Measurements from ENCODE around the gene WNT1.
A peak's percentile ranks its signal among the peaks of the same experiment; 100 is the strongest.

WNT1 gene

GRCh38 chr12:48958049-48958388 lies 20.1 kb upstream of the WNT1 start:
- Histone ChIP-seq H3K27me3 (ENCODE audit: insufficient read depth, low read depth) (no peaks in the 10 kb centered on the region), H4K20me1 (ENCODE audit: insufficient read depth) (no peaks in the 10 kb centered on the region), H3K9ac (peak overlapping the region; percentile 53; the same call in 1 of the 2 replicates), H3K27ac (no peak overlapping the region; the same call in 1 of the 2 replicates), H3K4me1 (ENCODE audit: low read depth, poor library complexity, severe bottlenecking) (peaks cover 41% of the 10 kb centered on the region), H3K36me3 (ENCODE audit: insufficient read depth) (no peaks in the 10 kb centered on the region), H3K4me2 (peak overlapping the region; percentile 99), H3K4me3 (IDR thresholded peaks at IDR 0.05; ENCODE audit: insufficient read depth, low read depth, low read length) (no peak overlapping the region), H2AFZ (ENCODE audit: low read depth) (peak overlapping the region; percentile 80), H3K79me2 (ENCODE audit: insufficient read depth, low read depth) (peaks cover 39% of the 10 kb centered on the region)
- TF ChIP-seq CTCF (conservative IDR thresholded peaks at IDR 0.05; ENCODE audit: low read depth, low read length) = no peak

GRCh38 chr12:48960834-48961233 lies 17.3 kb upstream of the WNT1 start:
- no peak overlapping the region for H3K27ac ChIP-seq
- no peak for TF ChIP-seq CTCF (conservative IDR thresholded peaks at IDR 0.05; ENCODE audit: low read depth, low read length)
- H3K36me3 ChIP-seq (ENCODE audit: insufficient read depth) = no peaks in the 10 kb centered on the region
- H3K79me2 ChIP-seq (ENCODE audit: insufficient read depth, low read depth) = peaks cover 14% of the 10 kb centered on the region
- no peak overlapping the region for H3K4me2 ChIP-seq
- no peaks in the 10 kb centered on the region for H3K27me3 ChIP-seq (ENCODE audit: insufficient read depth, low read depth)
- H3K4me3 ChIP-seq (IDR thresholded peaks at IDR 0.05; ENCODE audit: insufficient read depth, low read depth, low read length) = no peak overlapping the region
- H3K4me1 ChIP-seq (ENCODE audit: low read depth, poor library complexity, severe bottlenecking) = peaks cover 15% of the 10 kb centered on the region
- no peaks in the 10 kb centered on the region for H4K20me1 ChIP-seq (ENCODE audit: insufficient read depth)
- H3K9ac ChIP-seq = no peak overlapping the region
- no peak overlapping the region for H2AFZ ChIP-seq (ENCODE audit: low read depth)

DNA sequence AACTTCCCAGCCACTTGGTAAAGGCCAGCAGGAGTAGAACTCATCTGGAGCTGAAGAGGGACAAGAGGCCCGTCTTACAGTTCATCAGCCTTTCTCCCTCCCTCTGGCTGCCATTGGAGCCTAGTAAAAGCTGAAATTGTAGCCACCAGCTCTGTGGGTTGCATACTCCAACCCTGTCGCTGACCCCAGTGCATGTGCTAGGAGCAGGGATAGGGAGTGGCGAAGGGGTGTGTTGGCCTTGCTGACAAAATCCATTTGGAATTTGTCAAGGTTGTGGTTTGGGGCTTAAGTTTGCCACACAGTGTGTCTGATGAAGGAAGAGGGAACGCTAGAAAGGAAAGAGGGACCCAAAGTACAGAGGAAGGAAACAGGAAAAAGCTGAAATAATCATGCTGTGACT lies 16.8 kb upstream of the WNT1 start:
- H3K4me2 ChIP-seq = no peak overlapping the region
- no peak overlapping the region for H3K4me3 ChIP-seq (IDR thresholded peaks at IDR 0.05; ENCODE audit: insufficient read depth, low read depth, low read length)
- H3K9ac ChIP-seq = no peak overlapping the region
- no peaks in the 10 kb centered on the region for H4K20me1 ChIP-seq (ENCODE audit: insufficient read depth)
- no peak overlapping the region for H2AFZ ChIP-seq (ENCODE audit: low read depth)
- no peaks in the 10 kb centered on the region for H3K27me3 ChIP-seq (ENCODE audit: insufficient read depth, low read depth)
- H3K4me1 ChIP-seq (ENCODE audit: low read depth, poor library complexity, severe bottlenecking) = peaks cover 10% of the 10 kb centered on the region
- no peak overlapping the region for H3K27ac ChIP-seq
- TF ChIP-seq CTCF (conservative IDR thresholded peaks at IDR 0.05; ENCODE audit: low read depth, low read length) = no peak
- peaks cover 9% of the 10 kb centered on the region for H3K79me2 ChIP-seq (ENCODE audit: insufficient read depth, low read depth)
- H3K36me3 ChIP-seq (ENCODE audit: insufficient read depth) = no peaks in the 10 kb centered on the region

DNA sequence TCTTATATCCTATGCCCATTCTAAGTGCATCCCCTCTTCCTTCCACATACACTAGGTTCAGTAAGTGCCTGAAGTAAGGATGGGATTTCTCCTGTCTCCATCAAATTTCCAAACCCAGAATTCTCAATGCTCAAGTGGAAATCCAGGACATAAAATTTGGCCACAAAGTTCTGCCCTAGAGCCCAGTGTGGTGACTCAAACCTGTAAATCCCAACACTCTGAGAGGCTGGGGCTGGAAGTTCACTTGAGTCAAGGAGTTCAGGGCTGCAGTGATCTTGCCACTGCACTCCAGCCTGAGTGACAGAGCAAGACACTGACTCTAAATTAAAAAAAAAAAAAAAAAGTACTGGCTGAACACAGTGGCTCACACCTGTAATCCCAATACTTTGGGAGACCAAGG lies 16.3 kb upstream of the WNT1 start:
- Histone ChIP-seq H3K79me2 (ENCODE audit: insufficient read depth, low read depth) (peaks cover 4% of the 10 kb centered on the region), H3K4me1 (ENCODE audit: low read depth, poor library complexity, severe bottlenecking) (peaks cover 9% of the 10 kb centered on the region), H4K20me1 (ENCODE audit: insufficient read depth) (no peaks in the 10 kb centered on the region), H3K27ac (no peak overlapping the region), H3K4me2 (no peak overlapping the region), H2AFZ (ENCODE audit: low read depth) (no peak overlapping the region), H3K27me3 (ENCODE audit: insufficient read depth, low read depth) (no peaks in the 10 kb centered on the region), H3K9ac (no peak overlapping the region), H3K4me3 (IDR thresholded peaks at IDR 0.05; ENCODE audit: insufficient read depth, low read depth, low read length) (no peak overlapping the region), H3K36me3 (ENCODE audit: insufficient read depth) (no peaks in the 10 kb centered on the region)
- TF ChIP-seq CTCF (conservative IDR thresholded peaks at IDR 0.05; ENCODE audit: low read depth, low read length) = no peak
